Endothelial cell of umbilical vein (primary cell): Measurements from ENCODE around the gene EID2B. TPM values are rescaled to one million over a fixed set of nuclear protein-coding genes. Genes with fewer than 3 reads are reported as not detected.
A peak's percentile ranks its signal among the peaks of the same experiment; 100 is the strongest.

Source experiments
- BruUV-seq: library from RNA; stranded (reverse); fragments of 400-500 nt; replicated peaks from 2 replicates; lab custom pipeline; 2021; lab: Mats Ljungman, UMichigan
- CTCF ChIA-PET: fragments of 300-600, 350-600 bp; sonication (Branson Sonifier 250); formaldehyde crosslinking; loops from one replicate; lab custom pipeline; 2021; ENCODE audit warnings: antibody characterized with exemption, inconsistent platforms; lab: Charles Lee
- POLR2A ChIA-PET: fragments of 300-600, 350-600 bp; sonication (Branson Sonifier 250); formaldehyde crosslinking; loops from one replicate; lab custom pipeline; 2021; ENCODE audit warnings: antibody characterized with exemption, inconsistent platforms; lab: Charles Lee
- DNase-seq: peaks from one replicate; pipeline ENCODE4 v3.0.0-alpha.2; 2011; ENCODE audit warnings: low read depth, low spot score
- FAIRE-seq: peaks from 2 replicates; lab custom pipeline; 2011; peaks lifted over from hg19 to GRCh38; lab: Jason Lieb, UNC
- H2AFZ ChIP-seq: 2 replicates; pipeline ENCODE4 v1.6.0; 2012; ENCODE audit warnings: low read depth, low read length, control low read depth, inconsistent platforms
- H3K27ac ChIP-seq: 2 replicates; pipeline ENCODE4 v1.5.1; 2011; ENCODE audit warnings: low read depth, mild to moderate bottlenecking, control low read depth, low read length, moderate library complexity; ENCODE audit not compliant: insufficient read depth
- H3K27me3 ChIP-seq, 2 experiments: 2 replicates each; pipeline versions ENCODE4 v1.6.0 to v1.6.1; 2011; ENCODE audit warnings: low read length in 2 of 2, mixed read lengths in 1 of 2; ENCODE audit not compliant: control insufficient read depth in 2 of 2, insufficient read depth in 2 of 2
- H3K36me3 ChIP-seq, 2 experiments: 2 replicates in 1 of 2; 3 replicates in 1 of 2; pipeline ENCODE4 v1.5.1; 2011; ENCODE audit warnings: low read length in 2 of 2, mild to moderate bottlenecking in 1 of 2, moderate library complexity in 1 of 2; ENCODE audit not compliant: control insufficient read depth in 2 of 2, insufficient read depth in 2 of 2; ENCODE audit errors: extremely low read depth in 1 of 2
- H3K4me1 ChIP-seq: 3 replicates; pipeline ENCODE4 v1.5.1; 2011; ENCODE audit warnings: mild to moderate bottlenecking, low read length; ENCODE audit not compliant: control insufficient read depth, insufficient read depth; ENCODE audit errors: extremely low read depth
- H3K4me2 ChIP-seq: 2 replicates; pipeline ENCODE4 v1.6.1; 2011; ENCODE audit warnings: low read length, control low read depth, mixed read lengths; ENCODE audit not compliant: insufficient read depth
- H3K4me3 ChIP-seq, 3 experiments: fragments of 200-600 bp in 1 of 3; sonication (generic), shearing (Covaris generic) in 1 of 3; replicated peaks in 1 of 3; 2 replicates each; pipeline ENCODE4 v1.5.1; 2011 to 2016; ENCODE audit warnings: control low read depth in 3 of 3, low read length in 3 of 3, mild to moderate bottlenecking in 2 of 3, inconsistent platforms in 1 of 3, low read depth in 1 of 3, moderate library complexity in 1 of 3; ENCODE audit not compliant: insufficient read depth in 1 of 3
- H3K79me2 ChIP-seq: 2 replicates; pipeline ENCODE4 v1.6.0; 2012; ENCODE audit warnings: low read length, inconsistent platforms; ENCODE audit not compliant: control insufficient read depth, insufficient read depth
- H3K9ac ChIP-seq: replicated peaks from 2 replicates; pipeline ENCODE3; 2011; ENCODE audit warnings: low read length, control low read depth; ENCODE audit not compliant: insufficient read depth; ENCODE audit errors: extremely low read depth
- H3K9me1 ChIP-seq: replicated peaks from 3 replicates; pipeline ENCODE4 v1.6.0; 2011; ENCODE audit warnings: mild to moderate bottlenecking, low read length; ENCODE audit not compliant: control insufficient read depth, insufficient read depth; ENCODE audit errors: extremely low read depth
- H3K9me3 ChIP-seq: replicated peaks from 2 replicates; pipeline ENCODE4 v1.5.1; 2012; ENCODE audit warnings: low read length, inconsistent platforms; ENCODE audit not compliant: control insufficient read depth, insufficient read depth
- H4K20me1 ChIP-seq: replicated peaks from 2 replicates; pipeline ENCODE3; 2011; ENCODE audit warnings: mild to moderate bottlenecking, low read length; ENCODE audit not compliant: control insufficient read depth, insufficient read depth; ENCODE audit errors: extremely low read depth
- EZH2 ChIP-seq: IDR thresholded peaks from 2 replicates; pipeline ENCODE4 v1.6.1; 2012; ENCODE audit warnings: borderline replicate concordance, low read depth, mild to moderate bottlenecking, moderate library complexity, low read length, inconsistent platforms; ENCODE audit not compliant: severe bottlenecking
- FOS ChIP-seq: IDR thresholded peaks from 2 replicates; pipeline ENCODE4 v1.6.1; 2011; ENCODE audit warnings: mild to moderate bottlenecking, low read length, moderate library complexity, borderline replicate concordance; ENCODE audit not compliant: insufficient read depth
- GATA2 ChIP-seq: IDR thresholded peaks from 2 replicates; pipeline ENCODE4 v1.7.0; 2011; ENCODE audit warnings: low read depth, mild to moderate bottlenecking, moderate library complexity, mixed read lengths, low read length; ENCODE audit not compliant: insufficient read length, insufficient read depth
- JUN ChIP-seq: IDR thresholded peaks from 2 replicates; pipeline ENCODE4 v1.6.1; 2011; ENCODE audit warnings: borderline replicate concordance, low read depth; ENCODE audit not compliant: insufficient read length, insufficient read depth
- MAX ChIP-seq: IDR thresholded peaks from 2 replicates; pipeline ENCODE4 v1.6.1; 2011; ENCODE audit not compliant: insufficient read depth, insufficient read length
- MYC ChIP-seq: IDR thresholded peaks from one replicate; pipeline ENCODE4 v1.6.1; 2011; ENCODE audit warnings: mild to moderate bottlenecking, low read depth, low read length
- POLR2A ChIP-seq: IDR thresholded peaks from 2 replicates; pipeline ENCODE4 v1.6.1; 2012; ENCODE audit warnings: low read depth, mild to moderate bottlenecking, control low read depth, low read length
- POLR2AphosphoS5 ChIP-seq: IDR thresholded peaks from 2 replicates; pipeline ENCODE4 v1.6.1; 2012; ENCODE audit warnings: low read depth, mild to moderate bottlenecking, control low read depth, low read length, moderate library complexity; ENCODE audit not compliant: insufficient read depth
- dilution Hi-C: fragments of 300-500 bp; cut with MboI; formaldehyde crosslinking; loops from one replicate; pipeline ENCODE4 v1.15.0; 2019; ENCODE audit warnings: low sequenced_read_pairs; ENCODE audit not compliant: extremely low pct_ligation_motif_present
- intact Hi-C: fragments of 100-400 bp; cut with micrococcal nuclease; formaldehyde crosslinking; loops from one replicate; pipeline ENCODE4 v1.10.0; 2022
- polyA plus RNA-seq, 4 experiments: library from polyadenylated mRNA; depleted of rRNA in 3 of 4; stranded (reverse) in 3 of 4; unstranded in 1 of 4; fragments of >200 nt; gene quantifications; 2 replicates each; pipeline versions ENCODE4 v1.2.1 to v1.2.3, GENCODE V29; 2011 to 2012; ENCODE audit warnings: missing spikeins in 1 of 4
- total RNA-seq: library from RNA; stranded (reverse); gene quantifications from 2 replicates; pipeline ENCODE4 v1.2.3, GENCODE V29; 2021
- TF ChIP-seq, protein P1 (sequence below), 2 donors: IDR thresholded peaks; 1 replicate in 1 of 2; 2 replicates in 1 of 2; pipeline ENCODE4 v1.5.1; 2011; ENCODE audit warnings: low read length in 2 of 2, mild to moderate bottlenecking in 2 of 2, moderate library complexity in 2 of 2, control low read depth in 1 of 2, inconsistent platforms in 1 of 2, low read depth in 1 of 2; ENCODE audit not compliant: insufficient read depth in 1 of 2; ENCODE audit errors: extremely low read depth in 1 of 2

EID2B gene
- total and polyA plus RNA-seq, 2 donors (not counting 3 experiments of a cell fraction or from before 2014, with no cell fraction given): 1.7 to 3.9 TPM

GRCh38 chr19:39481676-39482075 is 51.0 kb downstream of the EID2B start:
- FAIRE-seq (no peak), DNase-seq (no peak)
- H3K36me3 ChIP-seq: peaks cover 5 to 14% of the 10 kb centered on the region in 2 experiments
- no peaks in the 10 kb centered on the region for H3K27me3 ChIP-seq
- peak overlapping the region; percentile 71 for H3K27ac ChIP-seq
- dilution Hi-C loops: no loop called here
- H3K79me2 ChIP-seq: peaks cover 19% of the 10 kb centered on the region
- TF ChIP-seq MAX: no peak
- TF ChIP-seq POLR2AphosphoS5: no peak
- TF ChIP-seq POLR2A: no peak
- TF ChIP-seq GATA2: no peak
- TF ChIP-seq, protein P1, sequence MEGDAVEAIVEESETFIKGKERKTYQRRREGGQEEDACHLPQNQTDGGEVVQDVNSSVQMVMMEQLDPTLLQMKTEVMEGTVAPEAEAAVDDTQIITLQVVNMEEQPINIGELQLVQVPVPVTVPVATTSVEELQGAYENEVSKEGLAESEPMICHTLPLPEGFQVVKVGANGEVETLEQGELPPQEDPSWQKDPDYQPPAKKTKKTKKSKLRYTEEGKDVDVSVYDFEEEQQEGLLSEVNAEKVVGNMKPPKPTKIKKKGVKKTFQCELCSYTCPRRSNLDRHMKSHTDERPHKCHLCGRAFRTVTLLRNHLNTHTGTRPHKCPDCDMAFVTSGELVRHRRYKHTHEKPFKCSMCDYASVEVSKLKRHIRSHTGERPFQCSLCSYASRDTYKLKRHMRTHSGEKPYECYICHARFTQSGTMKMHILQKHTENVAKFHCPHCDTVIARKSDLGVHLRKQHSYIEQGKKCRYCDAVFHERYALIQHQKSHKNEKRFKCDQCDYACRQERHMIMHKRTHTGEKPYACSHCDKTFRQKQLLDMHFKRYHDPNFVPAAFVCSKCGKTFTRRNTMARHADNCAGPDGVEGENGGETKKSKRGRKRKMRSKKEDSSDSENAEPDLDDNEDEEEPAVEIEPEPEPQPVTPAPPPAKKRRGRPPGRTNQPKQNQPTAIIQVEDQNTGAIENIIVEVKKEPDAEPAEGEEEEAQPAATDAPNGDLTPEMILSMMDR (IDR thresholded peaks at IDR 0.05; ENCODE audit: extremely low read depth in 1 of 2, insufficient read depth in 1 of 2, low read depth in 1 of 2, low read length in 2 of 2): no peak
- TF ChIP-seq EZH2: no peak
- no peak for TF ChIP-seq MYC
- TF ChIP-seq JUN: no peak
- TF ChIP-seq FOS: no peak
- intact Hi-C loops: loop anchor here (2.0 kb wide), 2 partner anchors 17 to 45 kb away; partner anchors contain the start of gene DLL3
- peak overlapping the region; percentile 98 for H3K9ac ChIP-seq
- no TSS peak for BruUV-seq
- POLR2A ChIA-PET: no interaction called here
- CTCF ChIA-PET: no interaction called here
- H3K4me2 ChIP-seq: peak overlapping the region; percentile 79
- peaks cover 16% of the 10 kb centered on the region for H3K4me1 ChIP-seq
- no peaks in the 10 kb centered on the region for H4K20me1 ChIP-seq
- no peaks in the 10 kb centered on the region for H3K9me1 ChIP-seq
- no peaks in the 10 kb centered on the region for H3K9me3 ChIP-seq
- no peak overlapping the region for H2AFZ ChIP-seq
- peak overlapping the region; percentile 77 to 100 (median 88) for H3K4me3 ChIP-seq
